AG04450 (cell line): ENCODE results near the gene LARGE2. TPM values are rescaled to one million over a fixed set of nuclear protein-coding genes. Genes with fewer than 3 reads are reported as not detected.
"Not testable (repeated sequence)": the region's sequence is repeated elsewhere in the genome, so short reads cannot be mapped to it uniquely, and the experiment has no call there.

Source experiments
- CTCF ChIA-PET: fragments of 300-600, 350-600 bp; formaldehyde crosslinking; extraction: SDS; loops from one replicate; lab custom pipeline; 2022; ENCODE audit warnings: antibody characterized with exemption, inconsistent platforms; lab: Charles Lee
- POLR2A ChIA-PET: fragments of 350-600 bp; formaldehyde crosslinking; extraction: SDS; loops from one replicate; lab custom pipeline; 2021; ENCODE audit warnings: antibody characterized with exemption, inconsistent platforms; lab: Yijun Ruan, JAX
- DNase-seq: peaks from one replicate; pipeline ENCODE4 v3.0.0-alpha.2; 2011; ENCODE audit warnings: low read depth, low spot score
- H3K27ac ChIP-seq: one replicate; pipeline ENCODE4 v1.5.1; 2012; ENCODE audit warnings: low read depth, low read length, control low read depth
- H3K27me3 ChIP-seq: one replicate; pipeline ENCODE4 v1.6.0; 2012; ENCODE audit warnings: low read length; ENCODE audit not compliant: control insufficient read depth, insufficient read depth
- H3K4me3 ChIP-seq: 2 replicates; pipeline ENCODE4 v1.5.1; 2011; ENCODE audit warnings: mild to moderate bottlenecking, low read depth, low read length, control low read depth
- H3K9me3 ChIP-seq: 2 replicates; pipeline ENCODE4 v1.5.1; 2012; ENCODE audit warnings: low read length; ENCODE audit not compliant: control insufficient read depth, insufficient read depth
- CTCF ChIP-seq: IDR thresholded peaks from 2 replicates; pipeline ENCODE4 v1.5.1; 2011; ENCODE audit warnings: low read depth, low read length, control low read depth, inconsistent platforms
- polyA plus RNA-seq: library from polyadenylated mRNA; depleted of rRNA; stranded (reverse); fragments of >200 nt; gene quantifications from 2 replicates; pipeline ENCODE4 v1.2.3, GENCODE V29; 2011

The LARGE2 gene
- polyA plus RNA-seq, 1 experiment: not detected

DNA sequence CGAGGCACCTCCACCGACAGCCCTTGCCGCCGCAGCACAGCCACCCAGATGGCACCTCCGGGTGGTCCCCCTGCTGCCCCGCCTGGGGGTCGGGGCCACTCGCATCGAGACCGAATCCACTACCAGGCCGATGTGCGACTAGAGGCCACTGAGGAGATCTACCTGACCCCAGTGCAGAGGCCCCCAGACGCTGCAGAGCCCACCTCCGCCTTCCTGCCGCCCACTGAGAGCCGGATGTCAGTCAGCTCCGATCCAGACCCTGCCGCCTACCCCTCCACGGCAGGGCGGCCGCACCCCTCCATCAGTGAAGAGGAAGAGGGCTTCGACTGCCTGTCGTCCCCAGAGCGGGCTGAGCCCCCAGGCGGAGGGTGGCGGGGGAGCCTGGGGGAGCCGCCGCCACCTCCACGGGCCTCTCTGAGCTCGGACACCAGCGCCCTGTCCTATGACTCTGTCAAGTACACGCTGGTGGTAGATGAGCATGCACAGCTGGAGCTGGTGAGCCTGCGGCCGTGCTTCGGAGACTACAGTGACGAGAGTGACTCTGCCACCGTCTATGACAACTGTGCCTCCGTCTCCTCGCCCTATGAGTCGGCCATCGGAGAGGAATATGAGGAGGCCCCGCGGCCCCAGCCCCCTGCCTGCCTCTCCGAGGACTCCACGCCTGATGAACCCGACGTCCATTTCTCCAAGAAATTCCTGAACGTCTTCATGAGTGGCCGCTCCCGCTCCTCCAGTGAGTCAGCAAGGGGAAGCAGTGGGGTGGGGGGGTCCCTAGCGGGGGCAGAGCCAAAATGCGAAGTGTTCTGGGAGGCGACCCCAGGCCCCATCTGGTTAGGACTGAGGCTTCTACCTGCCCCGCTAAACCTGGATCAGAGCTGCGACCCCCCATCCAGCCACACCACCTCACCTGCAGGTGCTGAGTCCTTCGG lies 19.7 kb upstream of the LARGE2 start:
- Histone ChIP-seq H3K27ac (no peak overlapping the region), H3K9me3 (no peaks in the 10 kb centered on the region; the same call in 1 of the 2 replicates), H3K4me3 (no peak overlapping the region), H3K27me3 (peaks cover under 1% of the 10 kb centered on the region)
- CTCF ChIA-PET: no interaction called here
- DNase-seq: no peak
- POLR2A ChIA-PET: no interaction called here
- no peak for TF ChIP-seq CTCF

DNA sequence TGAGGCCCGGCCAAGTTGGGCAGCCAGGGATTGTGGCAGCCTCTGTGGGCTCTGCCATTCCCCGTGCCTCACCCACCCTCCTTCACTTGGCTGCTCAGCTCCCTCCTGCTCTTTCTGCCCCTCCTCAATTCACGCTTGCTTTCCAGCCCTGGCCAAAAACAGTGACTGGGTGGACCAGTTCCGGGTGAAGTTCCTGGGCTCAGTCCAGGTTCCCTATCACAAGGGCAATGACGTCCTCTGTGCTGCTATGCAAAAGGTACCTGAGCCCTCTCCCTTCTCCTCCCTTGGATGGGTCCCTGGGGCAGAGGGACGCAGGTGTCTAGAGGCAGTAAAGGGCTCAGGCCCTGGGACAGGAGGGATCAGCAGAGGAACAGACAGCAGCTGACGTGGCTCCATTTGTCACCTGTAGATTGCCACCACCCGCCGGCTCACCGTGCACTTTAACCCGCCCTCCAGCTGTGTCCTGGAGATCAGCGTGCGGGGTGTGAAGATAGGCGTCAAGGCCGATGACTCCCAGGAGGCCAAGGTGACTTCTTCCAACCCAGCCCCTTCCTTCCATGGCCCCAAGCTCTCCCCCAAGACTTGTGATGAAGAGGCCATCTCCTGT lies 18.0 kb upstream of the LARGE2 start:
- DNase-seq: no peak
- TF ChIP-seq CTCF: no peak
- ChIA-PET POLR2A (no interaction called here), CTCF (no interaction called here)
- H3K27ac ChIP-seq: no peak overlapping the region
- H3K9me3 ChIP-seq: no peaks in the 10 kb centered on the region; the same call in 1 of the 2 replicates
- no peak overlapping the region for H3K4me3 ChIP-seq
- no peaks in the 10 kb centered on the region for H3K27me3 ChIP-seq

- CTCF ChIA-PET: no interaction called here
- H3K27me3 ChIP-seq: no peaks in the 10 kb centered on the region
- POLR2A ChIA-PET: interaction anchor here (0.9 kb wide), 1 partner anchor 58 kb away, joined by 3 read pairs; the partner anchor contains the start of gene CRY2
- no peak for TF ChIP-seq CTCF
- no peak overlapping the region for H3K27ac ChIP-seq
- H3K4me3 ChIP-seq: no peak overlapping the region
- H3K9me3 ChIP-seq: no peaks in the 10 kb centered on the region; the same call in 1 of the 2 replicates
- DNase-seq: no peak
Measured at GRCh38 chr11:45905095-45905494, 17.4 kb upstream of the LARGE2 start.

DNA sequence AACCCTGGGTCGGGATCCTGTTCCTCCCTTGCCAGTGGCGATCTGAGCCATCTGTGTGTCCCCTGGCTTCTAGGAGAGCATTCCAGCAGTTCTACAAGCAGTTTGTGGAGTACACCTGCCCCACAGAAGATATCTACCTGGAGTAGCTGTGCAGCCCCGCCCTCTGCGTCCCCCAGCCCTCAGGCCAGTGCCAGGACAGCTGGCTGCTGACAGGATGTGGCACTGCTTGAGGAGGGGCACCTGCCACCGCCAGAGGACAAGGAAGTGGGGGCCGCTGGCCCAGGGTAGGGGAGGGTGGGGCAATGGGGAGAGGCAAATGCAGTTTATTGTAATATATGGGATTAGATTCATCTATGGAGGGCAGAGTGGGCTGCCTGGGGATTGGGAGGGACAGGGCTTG lies 16.9 kb upstream of the LARGE2 start:
- H3K9me3 ChIP-seq, CTCF ChIA-PET, H3K4me3 ChIP-seq, H3K27me3 ChIP-seq, H3K27ac ChIP-seq, DNase-seq: not testable (repeated sequence)
- POLR2A ChIA-PET: interaction anchor here (0.9 kb wide), 1 partner anchor 59 kb away, joined by 3 read pairs; the partner anchor contains the start of gene CRY2

GRCh38 chr11:45906096-45906682 lies 16.3 kb upstream of the LARGE2 start:
- ChIA-PET POLR2A (interaction anchor here (0.7 to 0.9 kb wide), 2 partner anchors 29 to 59 kb away, joined by 3 to 6 read pairs; partner anchors contain the start of gene CRY2), CTCF (no interaction called here)
- no peaks in the 10 kb centered on the region; the same call in 1 of the 2 replicates for H3K9me3 ChIP-seq
- no peak overlapping the region for H3K27ac ChIP-seq
- DNase-seq: no peak
- no peak overlapping the region for H3K4me3 ChIP-seq
- no peak for TF ChIP-seq CTCF
- no peaks in the 10 kb centered on the region for H3K27me3 ChIP-seq
